NCI-H748 treated with DMSO at 0.1 percent for 48 hours (cell line): ENCODE results near the gene ODAD3.
"Not testable (repeated sequence)": the region's sequence is repeated elsewhere in the genome, so short reads cannot be mapped to it uniquely, and the experiment has no call there.

Source experiments
- DNase-seq: peaks from one replicate; lab custom pipeline; 2025; lab: John Stamatoyannopoulos, UW

The ODAD3 gene

DNA sequence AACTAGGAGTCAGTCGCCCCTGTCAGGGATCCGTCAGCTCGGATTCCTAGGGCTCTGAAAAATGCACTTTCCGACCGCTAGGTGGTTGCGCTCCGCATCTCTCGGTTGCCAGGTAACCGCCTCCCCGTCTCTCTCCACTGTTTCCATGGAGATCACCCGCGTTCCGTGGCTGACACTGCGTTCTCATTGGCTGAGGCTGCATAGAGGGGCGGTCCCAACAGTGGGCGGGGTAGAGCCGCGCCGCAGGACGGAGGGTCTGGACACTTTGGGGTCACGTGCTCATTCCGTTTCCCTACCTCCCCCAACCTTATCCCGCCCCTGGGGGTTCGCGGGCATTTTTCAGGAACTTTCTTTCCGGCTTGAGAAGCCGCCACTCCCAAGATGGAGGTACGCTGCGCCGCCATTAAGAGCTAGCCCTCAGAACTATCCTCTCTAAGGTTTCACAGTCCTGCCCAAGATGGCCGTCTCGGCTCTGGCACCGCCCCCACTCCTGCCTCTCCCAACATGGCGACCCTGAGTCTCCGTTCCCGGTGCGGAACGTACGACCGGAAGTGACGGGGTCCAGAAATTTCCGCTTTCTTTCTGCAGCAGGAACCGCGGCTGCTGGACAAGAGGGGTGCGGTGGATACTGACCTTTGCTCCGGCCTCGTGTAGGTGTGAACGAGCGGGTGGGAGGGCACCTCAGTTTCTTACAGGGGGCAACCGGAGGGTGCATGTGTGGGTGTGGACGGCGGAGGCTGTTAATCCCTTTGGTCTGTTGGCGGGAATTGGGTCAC lies at the start of gene ODAD3, which contains the start of gene PRKCSH:
Gene ODAD3, minus strand, starts transcription at position 65 of the 776 bp plus-strand sequence. CDS start 105 bp downstream, outside the sequence.
Gene PRKCSH, plus strand, starts transcription at position 579 of the 776 bp plus-strand sequence. CDS start 483 bp downstream, outside the sequence.
- DNase-seq, result peak; percentile 92

- no peak for DNase-seq
Measured at GRCh38 chr19:11483366-11484111, 48.6 kb upstream of the ODAD3 start.

GRCh38 chr19:11482384-11483050 lies 47.6 kb upstream of the ODAD3 start:
- peak; percentile 46 for DNase-seq

DNA sequence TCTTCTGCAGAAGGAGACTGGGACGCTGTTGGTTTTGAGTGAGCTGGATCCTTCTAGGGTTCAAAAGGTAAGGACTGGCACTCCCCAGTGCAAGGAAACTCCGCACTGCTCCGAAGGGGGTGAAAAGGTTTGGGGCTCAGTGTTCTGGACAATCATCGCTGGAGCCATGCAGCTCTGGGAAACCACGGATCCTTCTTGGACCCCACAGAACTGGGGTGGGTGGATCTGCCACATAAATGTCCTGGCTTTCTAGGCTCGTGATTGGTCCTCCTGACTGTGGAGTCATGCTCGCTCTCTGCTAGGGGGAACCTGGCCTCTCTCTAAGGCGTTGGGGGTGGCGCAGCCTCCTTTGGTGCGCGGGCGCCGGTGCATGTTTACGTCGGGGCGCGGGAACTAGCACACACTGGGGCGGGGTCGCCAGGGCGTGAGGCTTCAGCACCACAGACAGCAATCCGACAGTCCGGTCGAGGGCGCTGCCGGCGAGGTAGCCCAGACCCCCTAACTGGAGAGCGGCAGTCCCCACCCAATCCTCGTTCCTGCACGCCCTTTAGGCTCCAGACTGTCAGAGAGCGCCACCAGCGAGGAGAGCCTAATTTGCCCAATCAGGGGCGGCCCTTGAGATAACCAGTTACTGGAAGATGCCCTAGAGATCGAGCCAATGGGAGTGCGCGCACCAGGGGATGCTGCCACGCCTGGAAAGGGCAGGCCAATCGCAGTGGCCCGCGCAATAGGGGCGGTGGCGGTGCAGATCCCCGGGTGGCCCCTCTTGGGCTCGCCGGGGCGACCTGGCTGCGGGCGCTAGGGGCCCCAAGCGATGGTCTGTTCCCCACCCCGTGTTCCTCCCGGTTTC lies 46.8 kb upstream of the ODAD3 start:
- peak; percentile 82 for DNase-seq

DNA sequence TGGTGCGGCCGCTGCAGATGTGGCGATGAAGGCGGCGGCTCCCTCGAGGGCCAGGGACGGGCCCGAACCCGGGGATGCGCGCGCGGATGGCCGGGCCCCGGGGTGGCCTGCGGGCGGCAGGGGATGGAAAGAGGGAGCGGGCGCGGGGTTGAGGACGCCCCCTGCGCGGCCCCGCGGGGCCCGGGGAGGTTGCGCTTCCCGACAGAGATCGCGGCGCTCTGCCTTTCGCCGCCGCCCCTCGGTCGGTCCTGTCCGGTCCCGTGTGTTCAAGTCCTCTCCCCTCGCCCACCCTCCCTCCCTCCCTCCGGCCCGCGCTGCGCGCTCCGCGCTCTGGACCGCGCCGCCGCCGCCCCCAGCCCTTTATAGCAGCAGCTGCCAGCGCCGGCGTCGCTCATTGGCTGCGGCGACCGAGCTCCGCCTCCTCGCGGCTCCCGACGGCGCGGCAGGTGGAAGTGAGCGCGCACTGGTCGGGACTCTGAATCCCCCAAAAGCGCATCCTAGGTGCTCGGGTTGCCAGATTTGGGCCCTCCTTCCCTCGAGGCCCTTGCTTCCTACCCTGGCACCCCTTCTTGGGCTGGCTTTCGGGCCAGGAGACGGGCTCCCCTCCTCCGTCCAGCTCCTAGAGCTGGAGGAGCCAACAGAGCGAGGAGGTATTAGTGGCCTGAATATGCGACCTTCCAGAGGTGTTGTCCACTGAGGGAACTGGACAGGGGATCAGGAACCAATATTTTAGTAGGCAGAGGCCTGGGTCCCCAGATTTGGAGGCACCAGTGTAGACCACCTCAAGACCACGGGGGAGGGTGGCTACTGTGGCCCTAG lies 46.0 kb upstream of the ODAD3 start, which contains the start of gene ELAVL3:
Gene ELAVL3, minus strand, starts transcription at position 332 of the 819 bp plus-strand sequence. CDS start 438 bp downstream, outside the sequence.
- DNase-seq, result peak; percentile 41

- no peak for DNase-seq
Measured at GRCh38 chr19:11479898-11480714, 45.2 kb upstream of the ODAD3 start.

- DNase-seq, result peak; percentile 52
Measured at GRCh38 chr19:11479090-11479897, 44.4 kb upstream of the ODAD3 start.

- DNase-seq, result no peak
Measured at GRCh38 chr19:11478167-11479089, 43.5 kb upstream of the ODAD3 start.

DNA sequence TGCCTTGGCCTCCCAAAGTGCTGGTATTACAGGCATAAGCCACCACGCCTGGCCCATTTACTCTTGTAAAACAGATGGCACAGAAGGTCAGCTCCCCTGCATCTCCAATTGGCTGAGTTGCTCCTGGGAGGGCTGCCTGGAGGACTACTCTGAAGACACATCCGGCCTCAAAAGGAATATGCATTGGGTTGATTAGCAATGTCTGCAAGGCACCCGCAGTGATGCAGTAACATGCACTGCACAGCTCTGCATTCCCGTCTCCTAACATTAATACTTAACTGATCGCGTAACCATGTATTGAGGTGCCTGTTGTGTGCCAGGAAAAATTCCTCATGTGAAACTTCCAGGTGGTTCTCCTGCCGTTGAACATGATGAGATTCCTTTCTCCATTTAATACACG lies 40.9 kb upstream of the ODAD3 start:
- DNase-seq, result no peak

DNA sequence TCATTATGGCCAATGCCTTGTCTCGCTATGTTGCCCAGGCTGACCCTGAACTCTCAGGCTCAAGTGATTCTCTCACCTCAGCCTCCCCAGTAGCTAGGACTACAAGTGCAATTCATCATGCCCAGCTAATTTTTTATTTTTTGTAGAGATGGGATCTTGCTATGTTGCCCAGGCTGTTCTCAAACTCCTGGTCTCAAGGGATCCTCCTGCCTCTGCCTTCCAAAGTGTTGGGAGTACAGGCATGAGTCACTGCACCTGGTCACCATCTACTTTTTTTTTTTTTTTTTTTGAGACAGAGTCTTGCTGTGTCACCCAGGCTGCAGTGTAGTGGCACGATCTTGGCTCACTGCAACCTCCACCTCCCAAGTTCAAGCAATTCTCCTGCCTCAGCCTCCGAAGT lies 40.4 kb upstream of the ODAD3 start:
- not testable (repeated sequence) for DNase-seq

DNA sequence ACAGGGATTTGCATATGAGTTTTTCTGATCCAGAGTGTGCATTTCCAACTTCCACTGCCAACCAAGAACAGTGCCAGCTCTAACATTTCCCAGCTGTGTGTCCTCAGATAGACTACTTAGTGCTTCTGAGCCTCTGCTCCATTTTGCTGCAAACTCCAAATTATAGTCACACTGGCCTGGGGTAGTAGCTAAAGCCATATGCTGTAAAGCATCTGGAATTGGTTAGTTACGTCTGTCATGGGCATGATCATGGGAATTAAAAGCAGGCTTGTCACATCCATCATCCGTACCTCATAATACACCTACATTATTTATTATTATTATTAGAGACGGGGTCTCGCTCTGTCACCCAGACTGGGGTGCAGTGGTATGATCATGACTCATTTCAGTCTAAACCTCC lies 38.8 kb upstream of the ODAD3 start:
- DNase-seq, result no peak

DNA sequence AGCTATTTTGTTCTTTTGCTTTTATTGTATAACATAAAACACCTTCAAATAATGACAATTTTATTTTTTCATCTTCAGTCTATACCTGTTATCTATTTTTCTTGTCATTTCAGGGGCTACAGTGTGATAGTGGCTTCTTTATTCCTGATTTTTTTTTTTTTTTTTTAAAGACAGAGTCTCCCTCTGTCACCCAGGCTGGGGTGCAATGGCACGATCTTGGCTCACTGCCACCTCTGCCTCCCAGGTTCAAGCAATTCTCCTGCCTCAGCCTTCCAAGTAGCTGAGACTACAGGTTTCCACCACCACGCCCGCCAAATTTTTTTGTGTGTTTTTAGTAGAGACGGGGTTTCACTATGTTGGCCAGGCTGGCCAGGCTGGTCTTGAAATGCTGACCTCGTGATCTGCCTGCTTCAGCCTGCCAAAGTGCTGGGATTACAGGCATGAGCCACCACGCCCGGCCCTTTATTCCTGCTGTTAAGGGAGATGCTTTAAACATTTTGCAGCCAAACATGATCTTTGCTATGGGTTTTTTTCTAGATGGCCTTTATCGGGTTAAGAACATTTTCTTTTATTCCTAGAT lies 33.4 kb upstream of the ODAD3 start:
- DNase-seq, result not testable (repeated sequence)

GRCh38 chr19:11465600-11465999 lies 30.7 kb upstream of the ODAD3 start:
- no peak for DNase-seq

DNA sequence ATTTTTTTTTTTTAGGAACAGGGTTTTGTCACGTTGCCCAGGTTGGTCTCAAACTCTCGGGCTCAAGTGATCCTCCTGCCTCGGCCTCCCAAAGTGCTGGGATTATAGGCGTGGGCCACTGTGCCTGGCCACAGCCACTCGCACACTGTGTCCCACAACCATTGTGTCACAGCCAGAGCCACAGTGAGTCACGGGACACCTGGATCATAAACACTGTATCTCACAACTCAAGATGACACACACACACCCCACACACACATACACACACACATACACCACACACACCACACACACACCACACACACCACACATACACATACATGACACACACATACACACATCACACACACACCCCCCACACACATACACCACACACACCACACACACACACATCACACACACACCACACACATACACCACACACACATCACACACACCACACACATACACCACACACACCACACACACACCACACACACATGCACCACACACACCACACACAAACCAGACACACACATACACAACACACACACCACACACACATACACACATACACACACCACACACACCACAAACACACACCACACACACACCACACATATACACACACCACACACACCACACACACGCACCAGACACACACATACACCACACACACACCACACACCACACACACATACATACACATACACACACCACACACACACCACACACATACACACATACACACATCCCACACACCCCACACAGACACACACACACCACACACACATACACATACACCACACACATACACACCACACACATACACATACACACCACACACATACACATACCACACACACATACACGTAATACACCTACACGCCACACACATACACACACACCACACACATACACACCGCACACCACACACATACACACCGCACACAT lies 29.7 kb upstream of the ODAD3 start:
- DNase-seq, result no peak

- DNase-seq, result no peak
Measured at GRCh38 chr19:11463391-11463790, 28.5 kb upstream of the ODAD3 start.

- DNase-seq, result no peak
Measured at GRCh38 chr19:11461453-11461852, 26.5 kb upstream of the ODAD3 start.
